Uterus (tissue), 4 donors: ENCODE measurements around the gene CASZ1. TPM values are rescaled to one million over a fixed set of nuclear protein-coding genes. Genes with fewer than 3 reads are reported as not detected.

Experiments
- DNase-seq, 2 donors: peaks; one replicate each; pipeline ENCODE4 v3.0.0-alpha.2; 2019 to 2020
- H3K27ac ChIP-seq, 2 donors: fragments of 200-600 bp; sonication (generic); 1 replicate in 1 of 2; 2 replicates in 1 of 2; pipeline ENCODE4 v1.5.1; 2016 to 2018
- H3K27me3 ChIP-seq, 2 donors: fragments of 200-600 bp; sonication (generic); one replicate each; pipeline ENCODE4 v1.5.1; 2018 to 2019; ENCODE audit warnings: control low read depth in 1 of 2
- H3K36me3 ChIP-seq, 2 donors: fragments of 200-600 bp; sonication (generic); one replicate each; pipeline ENCODE4 v1.5.1; 2019; ENCODE audit warnings: control low read depth in 1 of 2
- H3K4me1 ChIP-seq, 2 donors: fragments of 200-600 bp; sonication (generic); one replicate each; pipeline ENCODE4 v1.5.1; 2018 to 2019; ENCODE audit warnings: control low read depth in 1 of 2
- H3K4me3 ChIP-seq, 2 donors: fragments of 200-600 bp; sonication (generic); 1 replicate in 1 of 2; 2 replicates in 1 of 2; pipeline ENCODE4 v1.5.1; 2018 to 2019; ENCODE audit warnings: mild to moderate bottlenecking in 1 of 2
- H3K9me3 ChIP-seq, 2 donors: fragments of 200-600 bp; sonication (generic); one replicate each; pipeline ENCODE4 v1.5.1; 2019; ENCODE audit warnings: control low read depth in 1 of 2
- POLR2A ChIP-seq, 2 donors: fragments of 450-650 bp; IDR thresholded peaks; one replicate each; pipeline ENCODE4 v1.6.1; 2016; ENCODE audit warnings: antibody characterized with exemption in 2 of 2, mild to moderate bottlenecking in 1 of 2, moderate library complexity in 1 of 2
- intact Hi-C: fragments of 100-400 bp; cut with DNase I; formaldehyde crosslinking; loops from one replicate; pipeline ENCODE4 v1.15.1; 2023; ENCODE audit warnings: low total_unique reads
- total RNA-seq, 4 donors: library from RNA; depleted of rRNA in 3 of 4; stranded (reverse); fragments of >200 nt in 3 of 4; gene quantifications; one replicate each; pipeline versions ENCODE4 v1.1.0 to v1.2.4, GENCODE V29; 2014 to 2023
- TF ChIP-seq, protein P1 (sequence below), 4 experiments: fragments of 200-600 bp in 2 of 4; fragments of 450-650 bp in 2 of 4; sonication (generic) in 2 of 4; IDR thresholded peaks; one replicate each; pipeline ENCODE4 v1.5.1; 2016 to 2019; ENCODE audit warnings: antibody characterized with exemption in 4 of 4, mild to moderate bottlenecking in 2 of 4, moderate library complexity in 1 of 4
- donor health status: DM: yes; HTN: yes; CAD: no.

Gene CASZ1
- total RNA-seq, 4 donors from 2014 or later: 0.59 to 49.2 (median 3.9) TPM

DNA sequence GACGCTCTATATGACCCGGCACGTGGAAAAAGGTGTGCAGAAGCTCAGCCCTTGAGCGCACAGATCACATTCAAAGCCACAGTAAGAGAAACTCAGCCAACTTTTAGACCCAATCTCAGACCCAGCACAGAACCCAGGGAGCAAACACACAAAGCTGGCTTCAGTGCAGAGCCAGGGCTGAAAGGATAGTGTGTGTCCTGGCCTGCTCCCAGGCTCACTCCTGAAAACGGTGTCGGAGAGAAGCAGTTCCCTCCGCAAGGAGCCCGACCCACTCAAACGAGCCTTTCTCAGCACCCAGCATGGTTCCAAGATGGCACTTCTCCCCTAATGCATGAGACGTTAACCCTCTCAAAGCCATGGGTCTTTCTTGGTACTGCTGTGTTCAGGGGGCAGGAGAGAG lies 39.6 kb downstream of the CASZ1 start:
- intact Hi-C loops: no loop called here
- TF ChIP-seq, protein P1, sequence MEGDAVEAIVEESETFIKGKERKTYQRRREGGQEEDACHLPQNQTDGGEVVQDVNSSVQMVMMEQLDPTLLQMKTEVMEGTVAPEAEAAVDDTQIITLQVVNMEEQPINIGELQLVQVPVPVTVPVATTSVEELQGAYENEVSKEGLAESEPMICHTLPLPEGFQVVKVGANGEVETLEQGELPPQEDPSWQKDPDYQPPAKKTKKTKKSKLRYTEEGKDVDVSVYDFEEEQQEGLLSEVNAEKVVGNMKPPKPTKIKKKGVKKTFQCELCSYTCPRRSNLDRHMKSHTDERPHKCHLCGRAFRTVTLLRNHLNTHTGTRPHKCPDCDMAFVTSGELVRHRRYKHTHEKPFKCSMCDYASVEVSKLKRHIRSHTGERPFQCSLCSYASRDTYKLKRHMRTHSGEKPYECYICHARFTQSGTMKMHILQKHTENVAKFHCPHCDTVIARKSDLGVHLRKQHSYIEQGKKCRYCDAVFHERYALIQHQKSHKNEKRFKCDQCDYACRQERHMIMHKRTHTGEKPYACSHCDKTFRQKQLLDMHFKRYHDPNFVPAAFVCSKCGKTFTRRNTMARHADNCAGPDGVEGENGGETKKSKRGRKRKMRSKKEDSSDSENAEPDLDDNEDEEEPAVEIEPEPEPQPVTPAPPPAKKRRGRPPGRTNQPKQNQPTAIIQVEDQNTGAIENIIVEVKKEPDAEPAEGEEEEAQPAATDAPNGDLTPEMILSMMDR (IDR thresholded peaks at IDR 0.05): no peak
- TF ChIP-seq POLR2A (IDR thresholded peaks at IDR 0.05): no peak
- DNase-seq: no peak
- H3K4me1 ChIP-seq: peaks cover 0 to 20% of the 10 kb centered on the region in 2 donors
- no peak overlapping the region for H3K4me3 ChIP-seq
- no peaks in the 10 kb centered on the region for H3K36me3 ChIP-seq
- H3K27me3 ChIP-seq: no peaks in the 10 kb centered on the region
- H3K27ac ChIP-seq: peak overlapping the region; percentile 18 to 28
- no peaks in the 10 kb centered on the region for H3K9me3 ChIP-seq

DNA sequence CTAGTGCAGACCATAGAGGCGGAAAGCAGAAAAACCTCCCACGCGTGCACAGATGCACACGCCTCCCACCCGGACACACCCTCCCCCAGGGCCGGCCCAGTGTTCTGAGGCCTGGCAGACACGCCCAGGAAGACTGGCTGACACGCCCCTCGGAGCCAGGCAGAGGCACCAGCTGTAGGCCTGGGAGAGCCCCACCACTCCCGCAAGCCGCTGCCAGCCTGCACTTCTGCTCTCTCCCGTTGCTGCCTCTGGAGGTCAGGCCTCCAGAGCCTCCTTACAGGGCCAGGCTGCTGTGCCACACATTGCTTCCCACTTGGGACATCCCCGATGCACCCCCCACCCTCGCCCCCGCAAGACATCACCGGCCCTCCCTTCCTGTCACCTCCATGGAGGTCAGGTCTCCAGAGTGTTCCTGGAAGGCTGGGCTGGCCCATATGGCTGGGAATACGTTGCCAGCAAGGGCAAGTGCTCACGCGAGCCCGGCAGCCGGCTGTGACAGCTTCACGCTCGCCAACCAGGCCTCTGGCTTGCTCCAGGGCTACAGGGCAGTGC lies 40.4 kb downstream of the CASZ1 start:
- H3K27me3 ChIP-seq: no peaks in the 10 kb centered on the region
- no peak overlapping the region for H3K4me3 ChIP-seq
- no peaks in the 10 kb centered on the region for H3K36me3 ChIP-seq
- H3K4me1 ChIP-seq: peaks cover 0 to 27% of the 10 kb centered on the region in 2 donors
- peak overlapping the region; percentile 66 to 69 for H3K27ac ChIP-seq
- TF ChIP-seq POLR2A (IDR thresholded peaks at IDR 0.05): no peak
- TF ChIP-seq, protein P1 (IDR thresholded peaks at IDR 0.05): no peak
- intact Hi-C loops: no loop called here
- H3K9me3 ChIP-seq: no peaks in the 10 kb centered on the region
- peak; percentile 69 to 74 for DNase-seq

DNA sequence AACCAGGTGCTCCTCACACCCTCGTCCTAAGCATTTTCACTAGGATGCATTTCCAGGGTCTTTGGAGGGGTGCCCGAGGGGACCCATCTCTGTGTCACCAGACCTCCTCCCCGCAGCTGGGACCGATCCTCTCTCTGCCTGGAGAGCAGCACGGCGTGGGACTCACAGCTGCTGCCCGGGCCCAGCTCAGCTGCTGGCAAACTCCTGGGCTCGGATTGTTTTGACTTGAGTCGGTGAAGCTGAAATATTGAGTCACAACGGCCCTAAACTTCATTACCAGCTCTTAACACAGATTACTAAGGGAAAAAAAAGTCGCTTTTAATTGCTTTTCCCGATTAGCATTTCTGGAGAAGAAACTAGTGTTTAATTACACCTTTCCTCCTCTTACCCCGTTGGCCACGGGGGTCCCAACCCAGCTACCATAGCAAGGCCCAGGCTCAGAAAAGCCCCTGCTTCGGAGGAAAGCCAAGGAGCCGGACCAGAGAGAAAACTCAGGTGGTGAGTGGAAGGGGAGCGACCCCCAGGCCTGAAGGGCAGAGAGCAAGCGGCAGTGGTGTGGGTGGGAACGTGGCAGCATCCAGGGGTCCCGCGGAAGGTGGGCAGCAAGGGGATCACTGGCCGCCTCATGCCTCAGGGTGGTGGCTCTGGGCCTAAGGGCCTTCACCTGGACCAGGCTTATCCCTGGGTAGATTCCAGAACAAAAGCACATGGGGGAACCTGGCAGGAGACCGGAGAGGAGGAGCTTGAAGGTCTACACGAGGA lies 41.7 kb downstream of the CASZ1 start:
- Histone ChIP-seq H3K36me3 (no peaks in the 10 kb centered on the region), H3K27me3 (no peaks in the 10 kb centered on the region), H3K27ac (peak overlapping the region; percentile 66 to 69), H3K4me3 (no peak overlapping the region), H3K4me1 (peaks cover 0 to 27% of the 10 kb centered on the region in 2 donors), H3K9me3 (no peaks in the 10 kb centered on the region)
- peak in 1 of 2 donors; percentile 54 for DNase-seq
- intact Hi-C loops: no loop called here
- TF ChIP-seq, protein P1 (IDR thresholded peaks at IDR 0.05): no peak
- no peak for TF ChIP-seq POLR2A (IDR thresholded peaks at IDR 0.05)

DNA sequence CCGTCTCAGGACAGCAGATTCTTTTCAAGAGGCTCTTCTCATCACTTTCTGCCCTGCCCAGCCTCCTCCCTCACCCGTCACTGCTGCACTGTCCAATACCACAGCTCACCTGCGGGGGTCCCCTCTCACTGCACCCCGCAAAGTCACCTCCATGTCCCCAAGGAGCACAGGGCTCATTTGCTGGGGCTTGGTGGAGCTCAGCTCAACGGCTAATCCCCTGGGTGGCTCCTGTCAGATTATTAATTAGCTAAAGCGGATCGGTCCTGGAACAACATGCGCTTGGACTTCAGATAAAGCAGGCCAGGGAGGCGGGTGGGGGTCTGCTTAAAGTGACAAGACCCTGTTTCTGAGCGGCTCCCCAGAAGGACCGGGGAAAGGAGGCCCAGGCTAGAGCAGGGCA lies 43.1 kb downstream of the CASZ1 start:
- TF ChIP-seq, protein P1 (IDR thresholded peaks at IDR 0.05): no peak
- no peak for TF ChIP-seq POLR2A (IDR thresholded peaks at IDR 0.05)
- H3K4me3 ChIP-seq: no peak overlapping the region
- H3K27ac ChIP-seq: no peak overlapping the region
- intact Hi-C loops: no loop called here
- no peaks in the 10 kb centered on the region for H3K36me3 ChIP-seq
- no peaks in the 10 kb centered on the region for H3K9me3 ChIP-seq
- DNase-seq: no peak
- peaks cover 0 to 27% of the 10 kb centered on the region in 2 donors for H3K4me1 ChIP-seq
- no peaks in the 10 kb centered on the region for H3K27me3 ChIP-seq

DNA sequence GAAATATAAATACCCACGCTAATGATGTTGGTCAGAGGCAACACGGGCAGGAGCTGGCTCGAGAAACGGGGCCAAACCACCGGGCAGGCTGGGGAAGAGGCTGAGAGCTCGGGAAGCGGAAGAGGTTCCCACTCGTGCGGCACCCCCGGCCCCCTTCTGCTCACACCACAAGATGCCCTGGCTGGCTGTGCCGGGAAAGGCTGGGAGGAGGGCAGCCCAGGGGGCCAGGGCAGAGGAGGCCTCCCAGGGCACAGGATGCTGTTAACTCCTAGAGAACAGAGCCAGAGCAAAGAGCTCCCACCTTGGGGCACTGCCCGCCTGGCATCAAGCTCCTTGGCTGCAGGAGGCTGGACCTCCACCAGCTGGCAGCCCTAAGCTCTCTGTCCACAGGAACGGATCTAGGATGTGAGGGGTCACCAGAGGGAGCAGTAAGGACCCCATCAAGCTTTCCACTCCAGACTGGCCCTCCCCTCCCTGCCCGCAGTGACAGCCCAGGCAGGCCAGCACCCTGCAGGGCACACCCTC lies 44.8 kb downstream of the CASZ1 start:
- TF ChIP-seq POLR2A (IDR thresholded peaks at IDR 0.05): no peak
- TF ChIP-seq, protein P1 (IDR thresholded peaks at IDR 0.05): no peak
- intact Hi-C loops: no loop called here
- Histone ChIP-seq H3K27me3 (no peaks in the 10 kb centered on the region), H3K9me3 (no peaks in the 10 kb centered on the region), H3K4me1 (peaks cover 0 to 24% of the 10 kb centered on the region in 2 donors), H3K36me3 (no peaks in the 10 kb centered on the region), H3K4me3 (no peak overlapping the region), H3K27ac (peak overlapping the region in 1 of 2 donors; percentile 41)
- no peak for DNase-seq
